ENCODE data around the gene ZNF827.
A peak's percentile ranks its signal among the peaks of the same experiment; 100 is the strongest.

Gene ZNF827

GRCh38 chr4:145716200-145716599 is 222.4 kb downstream of the ZNF827 start:
- TF ChIP-seq CTCF (IDR thresholded peaks at IDR 0.05; ENCODE audit: poor library complexity, severe bottlenecking) = no peak
- H3K4me1 ChIP-seq (ENCODE audit: insufficient read depth, poor library complexity, severe bottlenecking) = peaks cover 8% of the 10 kb centered on the region
- no peaks in the 10 kb centered on the region for H3K27me3 ChIP-seq (ENCODE audit: insufficient read depth, poor library complexity, severe bottlenecking)
- no peaks in the 10 kb centered on the region for H3K9me3 ChIP-seq (ENCODE audit: severe bottlenecking)
- DNase-seq (ENCODE audit: low spot score) (no peak), ATAC-seq (ENCODE audit: low read depth) (peak; percentile 56; the same call in 2 of the 3 replicates)
- no peak overlapping the region for H3K4me3 ChIP-seq (ENCODE audit: severe bottlenecking)
- no peaks in the 10 kb centered on the region for H3K36me3 ChIP-seq (ENCODE audit: low read depth)
- no peak overlapping the region for H3K27ac ChIP-seq (ENCODE audit: poor library complexity, severe bottlenecking)

- H3K27me3 ChIP-seq (ENCODE audit: insufficient read depth, poor library complexity, severe bottlenecking) = no peaks in the 10 kb centered on the region
- H3K4me3 ChIP-seq (ENCODE audit: severe bottlenecking) = no peak overlapping the region
- ATAC-seq (ENCODE audit: low read depth) (peak; percentile 100), DNase-seq (ENCODE audit: low spot score) (no peak)
- no peak overlapping the region for H3K27ac ChIP-seq (ENCODE audit: poor library complexity, severe bottlenecking)
- no peak for TF ChIP-seq CTCF (IDR thresholded peaks at IDR 0.05; ENCODE audit: poor library complexity, severe bottlenecking)
- no peaks in the 10 kb centered on the region for H3K4me1 ChIP-seq (ENCODE audit: insufficient read depth, poor library complexity, severe bottlenecking)
- H3K9me3 ChIP-seq (ENCODE audit: severe bottlenecking) = no peaks in the 10 kb centered on the region
- H3K36me3 ChIP-seq (ENCODE audit: low read depth) = no peaks in the 10 kb centered on the region
Measured at GRCh38 chr4:145709843-145710242, 228.8 kb downstream of the ZNF827 start.

GRCh38 chr4:145709336-145709735 is 229.3 kb downstream of the ZNF827 start:
- no peaks in the 10 kb centered on the region for H3K36me3 ChIP-seq (ENCODE audit: low read depth)
- no peak overlapping the region for H3K4me3 ChIP-seq (ENCODE audit: severe bottlenecking)
- no peak overlapping the region for H3K27ac ChIP-seq (ENCODE audit: poor library complexity, severe bottlenecking)
- no peak for TF ChIP-seq CTCF (IDR thresholded peaks at IDR 0.05; ENCODE audit: poor library complexity, severe bottlenecking)
- DNase-seq (ENCODE audit: low spot score) (no peak), ATAC-seq (ENCODE audit: low read depth) (no peak)
- no peaks in the 10 kb centered on the region for H3K27me3 ChIP-seq (ENCODE audit: insufficient read depth, poor library complexity, severe bottlenecking)
- no peaks in the 10 kb centered on the region for H3K9me3 ChIP-seq (ENCODE audit: severe bottlenecking)
- no peaks in the 10 kb centered on the region for H3K4me1 ChIP-seq (ENCODE audit: insufficient read depth, poor library complexity, severe bottlenecking)

All from RWPE2 (cell line).